HPDE6-E6E7 (cell line): Measurements from ENCODE around the gene CFAP65.

Experiments
- DNase-seq: peaks from one replicate; pipeline ENCODE4 v3.0.0; 2011; ENCODE audit warnings: missing footprints; ENCODE audit errors: extremely low spot score

Gene CFAP65

GRCh38 chr2:218991674-218992168 is 49.6 kb downstream of the CFAP65 start:
- DNase-seq: no peak

- no peak for DNase-seq
These were observed 50.7 kb downstream of the CFAP65 start for GRCh38 chr2:218990612-218991011.

GRCh38 chr2:218990052-218990451 is 51.3 kb downstream of the CFAP65 start:
- DNase-seq: no peak

GRCh38 chr2:218988650-218989049 is 52.7 kb downstream of the CFAP65 start:
- DNase-seq: no peak

GRCh38 chr2:218988164-218988563 is 53.2 kb downstream of the CFAP65 start:
- DNase-seq: no peak

GRCh38 chr2:218986148-218986761 is 55.1 kb downstream of the CFAP65 start:
- DNase-seq: no peak

GRCh38 chr2:218985325-218986091 is 55.8 kb downstream of the CFAP65 start:
- DNase-seq: no peak

GRCh38 chr2:218985021-218985324 is 56.3 kb downstream of the CFAP65 start, which contains the start of gene FEV:
Gene FEV (minus strand): TSS chr2:218985184. CDS start chr2:218985075, 109 bp downstream.
- DNase-seq: no peak

GRCh38 chr2:218984239-218985020 is 56.9 kb downstream of the CFAP65 start:
- DNase-seq: no peak

GRCh38 chr2:218983934-218984238 is 57.4 kb downstream of the CFAP65 start:
- no peak for DNase-seq

GRCh38 chr2:218983263-218983933 is 57.9 kb downstream of the CFAP65 start:
- DNase-seq: no peak

- no peak for DNase-seq
These were observed 58.6 kb downstream of the CFAP65 start for GRCh38 chr2:218982586-218983262.

- DNase-seq: no peak
These were observed 59.3 kb downstream of the CFAP65 start for GRCh38 chr2:218981881-218982585.

GRCh38 chr2:218981390-218981880 is 59.9 kb downstream of the CFAP65 start:
- DNase-seq: no peak

GRCh38 chr2:218980735-218981389 is 60.5 kb downstream of the CFAP65 start:
- no peak for DNase-seq

- no peak for DNase-seq
These were observed 61.2 kb downstream of the CFAP65 start for GRCh38 chr2:218979846-218980734.

- DNase-seq: no peak
These were observed 66.1 kb downstream of the CFAP65 start for GRCh38 chr2:218975060-218975777.

GRCh38 chr2:218970894-218971293 is 70.4 kb downstream of the CFAP65 start:
- DNase-seq: no peak
